ENCODE results near the gene NKD2.

Gene NKD2

GRCh38 chr5:1009359-1010180 is 968 bp downstream of the NKD2 start:
- Histone ChIP-seq H3K27me3 (replicated peaks; ENCODE audit: control insufficient read depth, insufficient read depth, low read length) (no peaks in the 10 kb centered on the region; the same call in 1 of the 2 replicates), H3K4me3 (replicated peaks; ENCODE audit: low read depth, low read length) (no peak overlapping the region), H3K36me3 (ENCODE audit: control insufficient read depth, insufficient read depth, low read length) (no peaks in the 10 kb centered on the region)
- DNase-seq (ENCODE audit: extremely low read depth, insufficient read length): no peak
- TF ChIP-seq, protein P1, sequence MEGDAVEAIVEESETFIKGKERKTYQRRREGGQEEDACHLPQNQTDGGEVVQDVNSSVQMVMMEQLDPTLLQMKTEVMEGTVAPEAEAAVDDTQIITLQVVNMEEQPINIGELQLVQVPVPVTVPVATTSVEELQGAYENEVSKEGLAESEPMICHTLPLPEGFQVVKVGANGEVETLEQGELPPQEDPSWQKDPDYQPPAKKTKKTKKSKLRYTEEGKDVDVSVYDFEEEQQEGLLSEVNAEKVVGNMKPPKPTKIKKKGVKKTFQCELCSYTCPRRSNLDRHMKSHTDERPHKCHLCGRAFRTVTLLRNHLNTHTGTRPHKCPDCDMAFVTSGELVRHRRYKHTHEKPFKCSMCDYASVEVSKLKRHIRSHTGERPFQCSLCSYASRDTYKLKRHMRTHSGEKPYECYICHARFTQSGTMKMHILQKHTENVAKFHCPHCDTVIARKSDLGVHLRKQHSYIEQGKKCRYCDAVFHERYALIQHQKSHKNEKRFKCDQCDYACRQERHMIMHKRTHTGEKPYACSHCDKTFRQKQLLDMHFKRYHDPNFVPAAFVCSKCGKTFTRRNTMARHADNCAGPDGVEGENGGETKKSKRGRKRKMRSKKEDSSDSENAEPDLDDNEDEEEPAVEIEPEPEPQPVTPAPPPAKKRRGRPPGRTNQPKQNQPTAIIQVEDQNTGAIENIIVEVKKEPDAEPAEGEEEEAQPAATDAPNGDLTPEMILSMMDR (IDR thresholded peaks at IDR 0.05; ENCODE audit: insufficient read depth, low read length, poor library complexity, severe bottlenecking): no peak

- H3K36me3 ChIP-seq (ENCODE audit: control insufficient read depth, insufficient read depth, low read length): no peaks in the 10 kb centered on the region
- no peak overlapping the region for H3K4me3 ChIP-seq (replicated peaks; ENCODE audit: low read depth, low read length)
- TF ChIP-seq, protein P1 (IDR thresholded peaks at IDR 0.05; ENCODE audit: insufficient read depth, low read length, poor library complexity, severe bottlenecking): no peak
- H3K27me3 ChIP-seq (replicated peaks; ENCODE audit: control insufficient read depth, insufficient read depth, low read length): no peaks in the 10 kb centered on the region; the same call in 1 of the 2 replicates
- DNase-seq (ENCODE audit: extremely low read depth, insufficient read length): no peak
Measured at GRCh38 chr5:1010181-1010510, 1.5 kb downstream of the NKD2 start.

DNA sequence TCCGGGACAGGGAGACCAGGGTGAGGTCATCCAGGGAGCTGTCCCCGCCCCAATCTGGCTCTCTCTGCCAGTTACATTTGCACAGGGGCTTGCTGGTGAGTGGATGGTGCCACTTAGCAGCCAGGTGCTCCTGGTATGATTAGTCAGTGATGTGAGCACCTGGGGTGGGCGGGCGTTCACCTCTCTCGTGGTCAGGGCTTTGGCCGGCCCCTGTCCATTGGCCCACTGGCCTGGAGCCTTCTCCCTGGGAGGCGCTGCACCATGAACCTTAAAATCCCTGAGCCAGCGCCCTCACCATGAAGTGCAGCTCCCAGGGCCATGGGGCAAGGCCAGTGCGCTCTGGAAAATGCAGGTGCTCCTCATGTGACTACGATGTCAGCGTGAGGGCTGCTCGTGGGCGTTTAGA is 2.0 kb downstream of the NKD2 start:
- Histone ChIP-seq H3K27me3 (replicated peaks; ENCODE audit: control insufficient read depth, insufficient read depth, low read length) (no peaks in the 10 kb centered on the region; the same call in 1 of the 2 replicates), H3K4me3 (replicated peaks; ENCODE audit: low read depth, low read length) (no peak overlapping the region), H3K36me3 (ENCODE audit: control insufficient read depth, insufficient read depth, low read length) (no peaks in the 10 kb centered on the region)
- no peak for DNase-seq (ENCODE audit: extremely low read depth, insufficient read length)
- TF ChIP-seq, protein P1 (IDR thresholded peaks at IDR 0.05; ENCODE audit: insufficient read depth, low read length, poor library complexity, severe bottlenecking): no peak

DNA sequence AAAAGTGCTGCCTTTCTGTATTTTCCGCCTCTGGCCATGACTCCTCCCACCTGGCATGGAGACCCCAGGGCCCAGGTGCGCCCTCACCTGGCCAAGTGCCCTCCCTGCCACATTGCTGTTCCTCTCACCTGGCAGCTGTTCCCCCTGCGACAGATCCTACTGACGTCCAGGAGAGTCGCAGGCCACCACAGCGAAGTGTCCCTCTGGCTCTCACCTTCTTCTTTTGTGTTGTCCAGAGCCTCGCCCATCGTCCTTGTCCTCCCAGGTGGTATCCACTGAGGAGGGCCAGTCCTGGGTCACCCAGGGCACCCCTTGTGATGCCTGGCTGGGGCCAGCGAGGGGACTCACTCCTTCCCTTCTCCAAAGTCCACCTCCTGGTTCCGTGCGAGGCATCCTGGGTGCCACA is 2.6 kb downstream of the NKD2 start:
- Histone ChIP-seq H3K36me3 (ENCODE audit: control insufficient read depth, insufficient read depth, low read length) (no peaks in the 10 kb centered on the region), H3K27me3 (replicated peaks; ENCODE audit: control insufficient read depth, insufficient read depth, low read length) (no peaks in the 10 kb centered on the region; the same call in 1 of the 2 replicates), H3K4me3 (replicated peaks; ENCODE audit: low read depth, low read length) (no peak overlapping the region)
- DNase-seq (ENCODE audit: extremely low read depth, insufficient read length): no peak
- TF ChIP-seq, protein P1 (IDR thresholded peaks at IDR 0.05; ENCODE audit: insufficient read depth, low read length, poor library complexity, severe bottlenecking): peak; percentile 67

DNA sequence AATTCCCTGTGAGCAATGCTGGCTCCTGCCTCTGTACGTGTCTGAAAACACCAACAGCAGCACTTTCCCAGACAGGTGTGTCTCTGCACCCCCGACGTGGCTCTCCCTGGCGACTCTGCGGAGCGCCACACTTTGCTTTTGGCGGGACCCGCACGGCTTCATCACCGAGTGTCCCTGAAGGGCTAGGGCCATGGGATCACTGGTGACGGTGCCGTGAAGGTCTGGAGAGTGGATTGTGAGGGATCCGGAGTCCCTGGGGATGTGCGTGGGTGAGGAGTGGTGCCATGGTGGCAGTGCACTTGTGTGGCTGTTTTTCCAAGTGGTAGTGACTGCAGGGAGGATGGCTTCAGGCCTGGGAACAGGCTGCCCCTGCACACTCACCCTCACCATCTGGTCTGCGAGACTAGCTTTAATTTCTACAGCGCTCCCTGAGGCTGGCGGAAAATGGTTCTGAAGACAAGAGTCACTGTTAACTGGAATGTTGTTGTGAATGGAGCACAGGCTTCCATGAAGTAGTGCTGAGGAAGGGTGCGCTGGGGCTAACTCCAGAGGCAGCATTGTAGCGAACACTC is 3.2 kb downstream of the NKD2 start:
- Histone ChIP-seq H3K4me3 (replicated peaks; ENCODE audit: low read depth, low read length) (no peak overlapping the region), H3K27me3 (replicated peaks; ENCODE audit: control insufficient read depth, insufficient read depth, low read length) (no peaks in the 10 kb centered on the region; the same call in 1 of the 2 replicates), H3K36me3 (ENCODE audit: control insufficient read depth, insufficient read depth, low read length) (no peaks in the 10 kb centered on the region)
- TF ChIP-seq, protein P1 (IDR thresholded peaks at IDR 0.05; ENCODE audit: insufficient read depth, low read length, poor library complexity, severe bottlenecking): no peak
- no peak for DNase-seq (ENCODE audit: extremely low read depth, insufficient read length)

Measured in GM06990 (cell line).